ENCODE measurements around the gene DDX19B. TPM values are rescaled to one million over a fixed set of nuclear protein-coding genes. Genes with fewer than 3 reads are reported as not detected.

The DDX19B gene
- total and polyA plus RNA-seq, 9 of the 15 experiments (the other 6 are each of a cell fraction or from before 2014, with no cell fraction given) = 7.0 to 32.9 (median 19.3) TPM

- TF ChIP-seq POLR2G (IDR thresholded peaks at IDR 0.05; ENCODE audit: low read depth, low read length) = peak; percentile 68
- no peak for TF ChIP-seq ZNF384 (IDR thresholded peaks at IDR 0.05; ENCODE audit: low read depth, low read length)
- TF ChIP-seq FOXJ3 (CRISPR knock-in tag; IDR thresholded peaks at IDR 0.05) = no peak
- no peak for TF ChIP-seq ZNF408 (CRISPR knock-in tag; IDR thresholded peaks at IDR 0.05; ENCODE audit: low read depth)
- TF ChIP-seq ZBTB33 (CRISPR knock-in tag; IDR thresholded peaks at IDR 0.05) = peak; percentile 58; the same call in 1 of the 2 replicates
- TF ChIP-seq C11orf30 (IDR thresholded peaks at IDR 0.05; ENCODE audit: low read depth) = peak; percentile 58
- no peak for TF ChIP-seq CBX5 (IDR thresholded peaks at IDR 0.05; ENCODE audit: borderline replicate concordance, low read depth)
- TF ChIP-seq BCL6 (CRISPR knock-in tag; IDR thresholded peaks at IDR 0.05) = no peak
- no peak for TF ChIP-seq FOXP1 (CRISPR knock-in tag; IDR thresholded peaks at IDR 0.05)
- no peak for TF ChIP-seq CHCHD3 (CRISPR knock-in tag; IDR thresholded peaks at IDR 0.05)
- no peak for TF ChIP-seq GTF2B (IDR thresholded peaks at IDR 0.05; ENCODE audit: extremely low read depth, insufficient read length)
- no peak for TF ChIP-seq ZNF347 (CRISPR knock-in tag; IDR thresholded peaks at IDR 0.05; ENCODE audit: low read depth)
- no peak for TF ChIP-seq E2F5 (CRISPR knock-in tag; IDR thresholded peaks at IDR 0.05)
- no peak for TF ChIP-seq ZBTB12 (CRISPR knock-in tag; IDR thresholded peaks at IDR 0.05)
- no peak for TF ChIP-seq ZNF121 (CRISPR knock-in tag; conservative IDR thresholded peaks at IDR 0.05)
- TF ChIP-seq USF2 (CRISPR knock-in tag; IDR thresholded peaks at IDR 0.05) = no peak
- TF ChIP-seq MYNN (IDR thresholded peaks at IDR 0.05) = 0 out of 2 replicates have a peak, but pooled peaks have one; percentile 25
- TF ChIP-seq MYNN (CRISPR knock-in tag; IDR thresholded peaks at IDR 0.05) = no peak
- TF ChIP-seq NFYB (IDR thresholded peaks at IDR 0.05; ENCODE audit: extremely low read depth, insufficient read length) = no peak
These were observed 74.1 kb downstream of the DDX19B start (continued) for GRCh38 chr16:70372921-70373728.

Measured in K562 (cell line).